Measurements from ENCODE around the gene AGXT2.

AGXT2 gene

GRCh38 chr5:35060236-35060635 is 12.5 kb upstream of the AGXT2 start:
- no peak for TF ChIP-seq CTCF (IDR thresholded peaks at IDR 0.05; ENCODE audit: insufficient read depth, low read length, missing control alignments)

GRCh38 chr5:35059251-35059650 is 11.5 kb upstream of the AGXT2 start:
- TF ChIP-seq CTCF (IDR thresholded peaks at IDR 0.05; ENCODE audit: insufficient read depth, low read length, missing control alignments), result no peak
- POLR2A ChIA-PET, result no interaction called here
- no peak for DNase-seq (ENCODE audit: low read depth, low spot score)
- no peak overlapping the region for H3K4me3 ChIP-seq (ENCODE audit: low read depth, low read length)
- CTCF ChIA-PET, result no interaction called here

More at GRCh38 chr5:35060236-35060635, 12.5 kb upstream of the AGXT2 start:
- CTCF ChIA-PET, result no interaction called here
- POLR2A ChIA-PET, result no interaction called here
- no peak overlapping the region for H3K4me3 ChIP-seq (ENCODE audit: low read depth, low read length)
- no peak for DNase-seq (ENCODE audit: low read depth, low spot score)

GRCh38 chr5:35058374-35058788 is 10.6 kb upstream of the AGXT2 start:
- DNase-seq (ENCODE audit: low read depth, low spot score), result no peak
- H3K4me3 ChIP-seq (ENCODE audit: low read depth, low read length), result no peak overlapping the region
- CTCF ChIA-PET, result no interaction called here
- POLR2A ChIA-PET, result no interaction called here
- no peak for TF ChIP-seq CTCF (IDR thresholded peaks at IDR 0.05; ENCODE audit: insufficient read depth, low read length, missing control alignments)

GRCh38 chr5:35056686-35057085 is 8.9 kb upstream of the AGXT2 start:
- POLR2A ChIA-PET, result no interaction called here
- no peak overlapping the region for H3K4me3 ChIP-seq (ENCODE audit: low read depth, low read length)
- TF ChIP-seq CTCF (IDR thresholded peaks at IDR 0.05; ENCODE audit: insufficient read depth, low read length, missing control alignments), result no peak
- no peak for DNase-seq (ENCODE audit: low read depth, low spot score)
- CTCF ChIA-PET, result interaction anchor here (1.2 kb wide), 1 partner anchor 126 kb away, joined by 3 read pairs; no protein-coding TSS in a partner anchor

- no peak overlapping the region for H3K4me3 ChIP-seq (ENCODE audit: low read depth, low read length)
- TF ChIP-seq CTCF (IDR thresholded peaks at IDR 0.05; ENCODE audit: insufficient read depth, low read length, missing control alignments), result no peak
- POLR2A ChIA-PET, result no interaction called here
- CTCF ChIA-PET, result interaction anchor here (1.0 kb wide), 1 partner anchor 95 kb away, joined by 3 read pairs; no protein-coding TSS in a partner anchor
- DNase-seq (ENCODE audit: low read depth, low spot score), result no peak
Measured at GRCh38 chr5:35052838-35053237, 5.1 kb upstream of the AGXT2 start.

GRCh38 chr5:35050541-35051126 is 2.9 kb upstream of the AGXT2 start:
- H3K4me3 ChIP-seq (ENCODE audit: low read depth, low read length), result no peak overlapping the region
- DNase-seq (ENCODE audit: low read depth, low spot score), result no peak
- ChIA-PET CTCF (interaction anchor here (1.4 kb wide), 1 partner anchor 38 kb away, joined by 4 read pairs; no protein-coding TSS in a partner anchor), POLR2A (no interaction called here)
- no peak for TF ChIP-seq CTCF (IDR thresholded peaks at IDR 0.05; ENCODE audit: insufficient read depth, low read length, missing control alignments)

Measured in AG04449 (cell line).